GM12878 (cell line): Measurements from ENCODE around the gene HLA-F. TPM values are rescaled to one million over a fixed set of nuclear protein-coding genes. Genes with fewer than 3 reads are reported as not detected.

Experiments used
- ATAC-seq: fragments of 200-7000 bp; cut with Tn5 transposase; 3 replicates; pipeline ENCODE4 v1.9.1; 2020; ENCODE audit warnings: mild to moderate bottlenecking, moderate library complexity
- BruUV-seq: library from RNA; stranded (reverse); fragments of 400-500 nt; replicated peaks from 2 replicates; lab custom pipeline; 2021; lab: Mats Ljungman, UMichigan
- CTCF ChIA-PET: fragments of 300-600 bp; sonication (Branson Sonifier 250); formaldehyde crosslinking; extraction: SDS; loops from one replicate; lab custom pipeline; 2021; ENCODE audit warnings: inconsistent platforms; lab: Yijun Ruan, JAX
- POLR2A ChIA-PET: fragments of 350-600 bp; formaldehyde crosslinking; extraction: SDS; loops from one replicate; lab custom pipeline; 2021; ENCODE audit warnings: inconsistent platforms; lab: Charles Lee
- RAD21 ChIA-PET: fragments of 300-600 bp; sonication (Branson Sonifier 250); formaldehyde crosslinking; loops from one replicate; lab custom pipeline; 2023; ENCODE audit warnings: antibody characterized with exemption; ENCODE audit not compliant: unreplicated experiment; lab: Charles Lee
- SMC1A ChIA-PET: fragments of 300-600 bp; sonication (Branson Sonifier 250); formaldehyde crosslinking; loops from one replicate; lab custom pipeline; 2023; ENCODE audit not compliant: unreplicated experiment, uncharacterized antibody; lab: Charles Lee
- DNase-seq: peaks from one replicate; pipeline ENCODE4 v3.0.0-alpha.2; 2011; ENCODE audit warnings: low read depth, low spot score
- FAIRE-seq: peaks from 3 replicates; lab custom pipeline; 2011; peaks lifted over from hg19 to GRCh38; lab: Jason Lieb, UNC
- H2AFZ ChIP-seq: 2 replicates; pipeline ENCODE4 v1.6.0; 2011; ENCODE audit warnings: low read depth, low read length, control low read depth; ENCODE audit not compliant: control insufficient read depth
- H3K27ac ChIP-seq: 2 replicates; pipeline ENCODE4 v1.5.1; 2011; ENCODE audit warnings: control low read depth; ENCODE audit not compliant: control insufficient read depth, insufficient read depth
- H3K27me3 ChIP-seq, 2 experiments: replicated peaks in 1 of 2; 2 replicates each; pipeline versions ENCODE4 v1.6.0 to v1.6.1; 2011; ENCODE audit warnings: low read length in 1 of 2; ENCODE audit not compliant: control insufficient read depth in 2 of 2, insufficient read depth in 2 of 2
- H3K36me3 ChIP-seq, 2 experiments: 2 replicates each; pipeline ENCODE4 v1.5.1; 2011; ENCODE audit warnings: low read length in 1 of 2; ENCODE audit not compliant: control insufficient read depth in 2 of 2, insufficient read depth in 2 of 2
- H3K4me1 ChIP-seq: 2 replicates; pipeline ENCODE4 v1.6.1; 2011; ENCODE audit warnings: mild to moderate bottlenecking, low read length, moderate library complexity, mixed read lengths; ENCODE audit not compliant: control insufficient read depth, insufficient read depth
- H3K4me2 ChIP-seq: 2 replicates; pipeline ENCODE4 v1.6.0; 2011; ENCODE audit warnings: control low read depth; ENCODE audit not compliant: control insufficient read depth, insufficient read depth
- H3K4me3 ChIP-seq: fragments of 200-600 bp; sonication (generic); 2 replicates; pipeline ENCODE4 v1.5.1; 2016
- H3K79me2 ChIP-seq: 2 replicates; pipeline ENCODE4 v1.6.0; 2011; ENCODE audit warnings: low read length; ENCODE audit not compliant: control insufficient read depth, insufficient read depth
- H3K9ac ChIP-seq: 2 replicates; pipeline ENCODE4 v1.8.0; 2011; ENCODE audit warnings: low read length, control low read depth, mixed read lengths; ENCODE audit not compliant: control insufficient read depth, insufficient read depth
- H3K9me3 ChIP-seq: replicated peaks from 3 replicates; pipeline ENCODE4 v1.5.1; 2011; ENCODE audit warnings: mild to moderate bottlenecking, low read length; ENCODE audit not compliant: control insufficient read depth, insufficient read depth
- H4K20me1 ChIP-seq: 2 replicates; pipeline ENCODE4 v1.6.0; 2011; ENCODE audit not compliant: control insufficient read depth, insufficient read depth
- ATF7 ChIP-seq: fragments of 450-650 bp; IDR thresholded peaks from 2 replicates; pipeline ENCODE4 v1.6.1; 2016; ENCODE audit warnings: low read depth, mild to moderate bottlenecking
- CUX1 ChIP-seq: IDR thresholded peaks from 2 replicates; pipeline ENCODE4 v1.6.1; 2012; ENCODE audit warnings: improper control_type of control experiment, low read depth, low read length; ENCODE audit not compliant: insufficient replicate concordance
- ETV6 ChIP-seq, 2 experiments: fragments of 450-650 bp in 1 of 2; IDR thresholded peaks in 1 of 2; conservative IDR thresholded peaks in 1 of 2; 2 replicates each; pipeline ENCODE4 v1.6.1; 2014; ENCODE audit warnings: antibody characterized with exemption in 1 of 2, borderline replicate concordance in 1 of 2, low read depth in 1 of 2, mild to moderate bottlenecking in 1 of 2, moderate library complexity in 1 of 2
- MTA3 ChIP-seq: IDR thresholded peaks from 2 replicates; pipeline ENCODE4 v1.6.1; 2012; ENCODE audit warnings: low read length, inconsistent platforms, borderline replicate concordance
- POU2F2 ChIP-seq: IDR thresholded peaks from 3 replicates; pipeline ENCODE4 v1.6.1; 2011; ENCODE audit warnings: low read depth, mild to moderate bottlenecking, low read length, borderline replicate concordance
- SKIL ChIP-seq: fragments of 450-650 bp; IDR thresholded peaks from 2 replicates; pipeline ENCODE4 v1.6.1; 2017; ENCODE audit warnings: mild to moderate bottlenecking, low read depth, inconsistent platforms; ENCODE audit not compliant: poor library complexity, severe bottlenecking
- WRNIP1 ChIP-seq: IDR thresholded peaks from 2 replicates; pipeline ENCODE4 v1.6.1; 2011; ENCODE audit warnings: low read depth, low read length, improper control_type of control experiment, borderline replicate concordance
- WGBS: methylation state at CpG from one replicate; pipeline ENCODE4 v1.1.6; 2016; ENCODE audit warnings: low lambda C conversion rate; ENCODE audit not compliant: insufficient replicate concordance, insufficient coverage; ENCODE audit errors: missing lambda C conversion rate; 5-methylcytosine and 5-hydroxymethylcytosine counted together
- in situ Hi-C: fragments of 300-500 bp; cut with MboI; formaldehyde crosslinking; loops from 9 replicates; pipeline ENCODE4 v1.14.3; 2018; ENCODE audit warnings: mixed read lengths
- intact Hi-C: fragments of 100-400 bp; cut with micrococcal nuclease; formaldehyde crosslinking; loops from one replicate; pipeline ENCODE4 v1.14.2; 2022; ENCODE audit not compliant: unreplicated experiment
- polyA plus RNA-seq, 11 experiments: library from polyadenylated mRNA; depleted of rRNA in 4 of 11; unstranded in 6 of 11; stranded (reverse) in 5 of 11; fragments of >200 nt; fragmentation: Nextera tagmentation in 4 of 11; fragmentation: Illumina TruSeq in 1 of 11; extraction: Ambion mirVana in 4 of 11; extraction: Trizol in 1 of 11; gene quantifications; 1 replicate in 1 of 11; 2 replicates in 10 of 11; pipeline versions ENCODE4 v1.2.1 to v1.2.3, GENCODE V29; 2011 to 2016; ENCODE audit warnings: inconsistent platforms in 2 of 11, missing spikeins in 2 of 11, low read depth in 1 of 11
- total RNA-seq, 4 experiments: library from RNA; depleted of rRNA in 3 of 4; stranded (reverse); fragments of >200 nt in 3 of 4; fragmentation: Illumina TruSeq in 1 of 4; extraction: Trizol in 1 of 4; gene quantifications; 2 replicates each; pipeline versions ENCODE4 v1.2.1 to v1.2.3, GENCODE V29; 2013 to 2021
- TF ChIP-seq, protein P1 (sequence below): fragments of 450-650 bp; IDR thresholded peaks from 2 replicates; pipeline ENCODE4 v1.6.1; 2014; ENCODE audit warnings: mild to moderate bottlenecking

Gene HLA-F
- total and polyA plus RNA-seq, 10 of the 15 experiments (the other 5 are each of a cell fraction or from before 2014, with no cell fraction given): 30.1 to 342 (median 145) TPM

DNA sequence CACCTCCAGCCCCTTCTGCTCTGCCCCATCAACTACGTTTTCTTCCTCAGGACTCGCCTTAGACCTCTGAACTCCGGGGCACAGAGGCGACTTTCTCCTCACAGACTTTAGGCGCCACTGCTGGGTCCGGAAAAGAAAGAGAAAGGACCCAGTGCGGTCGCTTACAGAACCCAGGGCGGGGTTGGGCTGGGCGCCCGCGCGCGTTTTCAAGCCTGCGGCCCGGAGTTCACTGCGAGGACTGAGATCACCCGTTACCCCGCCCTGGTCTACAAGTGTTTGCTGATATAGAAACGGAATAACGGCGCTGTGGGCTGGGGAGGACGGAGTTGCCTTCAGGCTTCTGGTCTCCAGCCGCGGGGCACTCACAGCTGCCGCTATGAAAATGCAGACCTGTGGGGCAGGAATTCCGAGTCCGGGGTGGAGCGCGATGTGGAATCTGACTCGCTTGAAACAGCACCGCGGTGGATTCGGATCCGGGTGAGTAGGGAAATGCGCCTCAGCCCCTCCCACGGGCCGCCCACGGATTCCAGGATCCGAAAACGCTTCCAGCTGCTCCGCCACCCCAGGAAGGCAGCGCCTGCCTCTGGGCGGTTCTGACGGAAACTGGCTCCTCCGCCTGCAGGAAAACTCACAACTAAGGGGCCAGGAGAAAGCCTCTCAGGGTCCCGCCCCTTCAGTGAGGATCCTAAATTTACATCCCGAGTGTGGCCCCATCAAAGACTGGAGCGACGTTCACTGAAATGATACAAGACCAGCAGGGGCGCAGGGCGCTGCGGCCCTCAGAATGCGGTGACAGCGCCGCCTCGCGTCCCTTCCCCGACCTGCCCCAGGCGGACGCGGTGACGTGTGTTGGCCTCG lies 29.4 kb downstream of the HLA-F start (continued):
- TF ChIP-seq CUX1 (no peak), MTA3 (no peak), ETV6 (conservative IDR thresholded peaks at IDR 0.05 in 1 of 2, IDR thresholded peaks at IDR 0.05 in 1 of 2; ENCODE audit: borderline replicate concordance in 1 of 2, low read depth in 1 of 2) (no peak)

GRCh38 chr6:29753309-29753644 lies 30.0 kb downstream of the HLA-F start:
- H3K4me3 ChIP-seq: peak overlapping the region; percentile 66; the same call in 1 of the 2 replicates
- H4K20me1 ChIP-seq: no peaks in the 10 kb centered on the region
- FAIRE-seq: no peak
- no peaks in the 10 kb centered on the region for H3K9me3 ChIP-seq
- RAD21 ChIA-PET: interaction anchor here (1.2 to 1.7 kb wide), 2 partner anchors 15 to 104 kb away, joined by 5 to 6 read pairs; no protein-coding TSS in a partner anchor
- peak overlapping the region; percentile 69 for H2AFZ ChIP-seq
- BruUV-seq: no TSS peak
- in situ Hi-C loops (no loop called here), intact Hi-C loops (loop anchor here (1.0 to 10.0 kb wide), 2 partner anchors 51 to 98 kb away; partner anchors contain the start of gene MOG)
- CTCF ChIA-PET: interaction anchor here (0.8 to 8.7 kb wide), 20 partner anchors 10 to 133 kb away, joined by 3 to 117 read pairs (median 6); no protein-coding TSS in a partner anchor
- H3K27ac ChIP-seq: no peak overlapping the region
- SMC1A ChIA-PET: interaction anchor here (0.8 to 3.1 kb wide), 6 partner anchors 15 to 103 kb away, joined by 3 to 16 read pairs (median 7); no protein-coding TSS in a partner anchor
- no peak for ATAC-seq
- no peaks in the 10 kb centered on the region for H3K36me3 ChIP-seq
- H3K27me3 ChIP-seq: no peaks in the 10 kb centered on the region
- H3K4me1 ChIP-seq: peaks cover 10% of the 10 kb centered on the region
- peak overlapping the region; percentile 94; the same call in 1 of the 2 replicates for H3K9ac ChIP-seq
- peak overlapping the region; percentile 33; the same call in 1 of the 2 replicates for H3K4me2 ChIP-seq
- WGBS: 0% methylated on average over 3 of the region's 4 CpGs
- peaks cover 5% of the 10 kb centered on the region for H3K79me2 ChIP-seq
- no peak for DNase-seq
- POLR2A ChIA-PET: interaction anchor here (0.5 to 1.1 kb wide), 3 partner anchors 28 to 91 kb away, joined by 3 read pairs; no protein-coding TSS in a partner anchor
- TF ChIP-seq SKIL (no peak), ATF7 (peak; percentile 66), POU2F2 (no peak), WRNIP1 (no peak), ETV6 (conservative IDR thresholded peaks at IDR 0.05 in 1 of 2, IDR thresholded peaks at IDR 0.05 in 1 of 2; ENCODE audit: borderline replicate concordance in 1 of 2, low read depth in 1 of 2) (no peak)
- TF ChIP-seq, protein P1, sequence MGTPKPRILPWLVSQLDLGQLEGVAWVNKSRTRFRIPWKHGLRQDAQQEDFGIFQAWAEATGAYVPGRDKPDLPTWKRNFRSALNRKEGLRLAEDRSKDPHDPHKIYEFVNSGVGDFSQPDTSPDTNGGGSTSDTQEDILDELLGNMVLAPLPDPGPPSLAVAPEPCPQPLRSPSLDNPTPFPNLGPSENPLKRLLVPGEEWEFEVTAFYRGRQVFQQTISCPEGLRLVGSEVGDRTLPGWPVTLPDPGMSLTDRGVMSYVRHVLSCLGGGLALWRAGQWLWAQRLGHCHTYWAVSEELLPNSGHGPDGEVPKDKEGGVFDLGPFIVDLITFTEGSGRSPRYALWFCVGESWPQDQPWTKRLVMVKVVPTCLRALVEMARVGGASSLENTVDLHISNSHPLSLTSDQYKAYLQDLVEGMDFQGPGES: no peak
